Superior temporal gyrus (tissue), 1 donor: ENCODE data around the gene NOTCH1.

ENCODE experiments used
- DNase-seq: peaks from one replicate; pipeline ENCODE4 v3.0.0-alpha.2; 2016; ENCODE audit errors: extremely low spot score

NOTCH1 gene

DNA sequence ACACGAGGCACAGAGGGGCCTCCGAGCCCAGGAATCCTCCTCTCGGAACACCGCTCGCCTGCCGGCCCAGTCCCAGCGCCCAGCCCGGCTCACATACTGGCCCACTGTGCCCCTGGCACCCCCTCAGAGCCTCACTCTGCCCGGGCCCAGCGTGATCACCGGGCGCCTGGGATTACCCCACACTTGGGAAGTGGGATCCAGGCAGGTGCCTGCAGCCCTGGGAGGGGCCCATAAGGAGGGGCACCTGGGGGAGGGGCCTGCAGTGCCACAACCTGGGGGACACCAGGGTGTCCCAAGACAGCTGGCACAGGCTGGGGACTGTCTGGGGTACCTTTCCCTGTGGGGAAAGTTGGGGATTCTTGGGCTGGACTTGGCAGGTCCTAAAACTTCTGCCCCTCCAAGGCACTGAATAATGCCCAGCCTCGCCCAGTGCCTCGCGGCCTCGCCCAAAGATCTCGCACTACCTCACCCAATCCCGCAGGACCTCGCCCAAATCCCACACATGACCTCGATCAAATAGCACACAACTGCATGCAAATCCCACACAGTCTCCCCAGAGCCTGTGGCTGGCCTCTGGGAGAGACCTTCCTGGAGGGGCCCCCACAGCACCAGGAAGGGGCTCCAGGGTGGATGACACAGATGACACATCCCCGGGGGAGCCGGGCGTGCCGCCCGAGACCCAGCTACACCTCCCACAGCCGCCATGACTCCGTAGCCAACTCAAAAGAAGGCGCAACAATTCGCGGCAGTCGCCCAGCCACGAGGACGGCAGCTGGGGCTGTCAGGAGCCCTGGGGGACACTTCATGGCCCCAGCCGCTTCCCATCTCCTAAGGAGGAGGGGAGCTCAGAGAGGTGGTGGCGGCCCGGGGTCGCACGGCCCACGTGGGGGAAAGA, 13.7 kb downstream of the NOTCH1 start:
- no peak for DNase-seq

DNA sequence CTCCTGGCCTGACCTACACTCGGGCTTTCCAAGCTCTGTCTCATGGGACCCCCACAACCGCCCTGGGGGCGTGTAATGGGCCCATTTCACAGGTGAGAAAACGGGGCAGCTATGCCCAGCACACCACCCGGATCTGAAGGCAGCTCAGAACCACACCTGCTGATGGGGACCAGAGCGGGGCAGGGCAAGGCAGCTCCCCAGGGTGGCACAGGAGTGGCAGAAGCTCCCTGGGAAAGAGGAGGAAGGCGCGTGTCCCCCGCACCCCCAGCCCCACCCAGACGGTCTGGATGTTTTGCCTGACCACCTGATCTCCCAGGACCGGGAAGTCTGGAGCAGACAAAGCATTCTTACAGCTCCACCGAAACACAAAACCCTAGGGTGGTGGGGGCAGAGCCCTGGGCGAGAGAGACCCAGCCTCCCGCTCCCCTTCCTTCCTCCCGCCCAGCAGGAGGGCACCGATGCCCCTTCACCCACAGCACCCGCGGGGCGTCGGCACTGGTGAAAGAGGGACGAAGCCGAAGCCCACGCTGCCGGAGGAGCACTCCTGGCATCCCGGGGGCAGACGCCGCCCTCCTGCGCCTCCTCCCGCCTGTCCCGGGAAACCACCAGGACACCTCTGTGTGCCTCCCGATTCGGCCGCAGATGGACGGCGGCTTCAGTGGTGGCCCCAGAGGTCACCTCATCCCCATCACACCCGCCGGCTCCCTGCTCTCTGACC, 14.5 kb downstream of the NOTCH1 start:
- DNase-seq = no peak

DNA sequence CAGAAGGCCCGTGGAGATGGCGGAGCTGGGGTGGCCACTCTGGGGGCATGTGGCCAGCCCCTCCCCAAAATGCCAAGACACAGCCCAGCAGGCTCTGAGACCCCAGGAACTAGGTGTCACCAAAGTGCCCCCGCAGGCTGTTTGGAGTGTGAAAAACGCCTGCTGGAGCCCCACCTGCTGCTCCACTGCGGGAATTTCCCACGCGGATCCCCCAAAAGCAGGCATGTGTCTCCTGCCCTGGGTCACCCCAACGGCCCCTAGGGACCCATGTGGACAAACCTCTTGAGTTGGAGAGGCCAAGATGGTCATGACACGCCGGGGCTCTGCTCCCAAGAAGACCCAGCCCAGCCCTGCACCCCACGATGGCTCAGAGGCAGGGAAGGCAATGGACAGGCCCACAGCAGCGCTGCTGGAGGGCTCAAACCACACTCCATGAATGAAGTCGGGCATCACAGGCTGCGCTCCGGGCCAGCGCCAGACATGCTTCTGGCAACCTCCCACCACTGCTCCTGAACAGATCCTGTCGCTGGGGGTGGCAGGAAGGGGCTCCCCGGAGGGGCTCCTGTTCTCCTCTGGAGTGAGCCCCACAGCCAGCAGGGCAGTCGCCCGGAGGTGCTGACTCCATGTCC, 15.3 kb downstream of the NOTCH1 start:
- DNase-seq = no peak

DNA sequence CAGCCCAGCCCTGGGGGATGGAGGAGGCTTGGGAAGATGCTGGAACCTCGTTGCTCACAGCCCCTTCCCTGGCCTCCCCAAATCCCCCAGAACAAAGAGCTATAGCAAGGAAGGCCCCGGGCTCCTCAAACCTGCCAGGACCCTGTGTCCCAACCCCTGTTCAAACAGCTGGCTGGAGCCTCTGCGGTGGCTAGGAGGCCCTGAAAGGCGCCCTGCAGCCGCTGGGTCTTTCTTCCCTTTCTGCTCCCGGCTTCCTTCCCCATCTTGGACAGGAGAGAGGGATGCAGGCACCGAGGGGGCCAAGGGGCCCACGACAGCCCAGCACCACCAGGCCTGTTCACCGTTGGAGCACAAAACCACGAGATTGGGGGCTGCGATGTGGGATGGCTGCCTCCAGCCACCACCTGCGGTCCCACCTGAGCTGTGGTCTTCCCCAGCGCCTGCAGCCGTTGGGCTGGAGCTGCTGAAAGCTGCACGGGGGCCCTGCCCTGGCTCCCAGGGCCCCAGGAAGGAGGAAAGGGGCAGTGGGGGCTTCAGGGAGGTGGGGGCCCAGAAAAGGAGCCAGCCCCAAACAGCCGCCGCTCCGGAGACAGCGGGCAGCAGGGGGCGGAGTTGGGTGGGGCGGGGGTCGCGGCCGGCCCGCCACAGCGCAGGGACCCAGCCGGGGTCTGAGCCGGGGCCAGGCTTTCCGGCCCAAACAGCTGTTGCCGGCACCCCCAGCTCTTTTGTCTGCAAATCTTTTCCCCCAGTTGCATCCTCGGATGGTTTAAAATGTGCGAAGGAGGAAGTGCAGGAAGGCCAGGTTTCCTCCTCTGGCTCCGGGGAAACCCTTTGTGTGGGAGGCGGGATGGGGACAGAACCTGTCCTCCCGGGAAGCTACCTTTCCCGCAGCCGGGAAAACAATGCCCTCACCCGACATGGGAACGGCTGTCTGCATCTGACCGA, 16.1 kb downstream of the NOTCH1 start:
- DNase-seq = no peak

DNA sequence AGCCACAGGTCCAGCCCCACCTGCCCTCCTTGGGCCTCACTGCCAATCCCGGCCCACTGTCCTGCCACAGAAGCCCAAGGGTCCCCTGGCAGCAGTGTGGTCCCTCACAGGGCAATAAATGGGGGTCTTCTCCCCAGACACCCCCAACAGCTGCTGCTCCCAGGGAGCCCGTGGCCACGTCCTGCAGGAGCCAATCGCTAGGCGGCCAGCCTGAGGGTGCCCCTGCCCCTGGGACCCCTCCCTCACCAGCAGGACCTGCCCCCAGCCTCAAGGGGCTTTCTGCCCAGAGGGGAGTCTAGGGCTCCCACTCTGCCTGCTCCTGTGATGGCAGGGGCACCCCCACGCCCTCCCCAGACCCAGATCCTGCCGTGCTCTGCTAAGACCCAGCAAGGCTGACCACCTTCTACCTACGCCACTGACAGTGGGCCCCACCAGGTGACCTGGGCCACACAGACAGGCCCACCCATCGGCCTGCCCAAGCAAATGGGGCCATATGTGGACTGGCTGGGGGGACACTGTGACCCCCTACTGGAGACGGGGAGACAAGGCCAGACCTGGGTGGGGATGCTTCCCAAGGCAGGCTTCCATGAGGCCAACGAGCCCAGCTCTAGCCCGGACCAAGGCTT, 17.0 kb downstream of the NOTCH1 start:
- DNase-seq = no peak

DNA sequence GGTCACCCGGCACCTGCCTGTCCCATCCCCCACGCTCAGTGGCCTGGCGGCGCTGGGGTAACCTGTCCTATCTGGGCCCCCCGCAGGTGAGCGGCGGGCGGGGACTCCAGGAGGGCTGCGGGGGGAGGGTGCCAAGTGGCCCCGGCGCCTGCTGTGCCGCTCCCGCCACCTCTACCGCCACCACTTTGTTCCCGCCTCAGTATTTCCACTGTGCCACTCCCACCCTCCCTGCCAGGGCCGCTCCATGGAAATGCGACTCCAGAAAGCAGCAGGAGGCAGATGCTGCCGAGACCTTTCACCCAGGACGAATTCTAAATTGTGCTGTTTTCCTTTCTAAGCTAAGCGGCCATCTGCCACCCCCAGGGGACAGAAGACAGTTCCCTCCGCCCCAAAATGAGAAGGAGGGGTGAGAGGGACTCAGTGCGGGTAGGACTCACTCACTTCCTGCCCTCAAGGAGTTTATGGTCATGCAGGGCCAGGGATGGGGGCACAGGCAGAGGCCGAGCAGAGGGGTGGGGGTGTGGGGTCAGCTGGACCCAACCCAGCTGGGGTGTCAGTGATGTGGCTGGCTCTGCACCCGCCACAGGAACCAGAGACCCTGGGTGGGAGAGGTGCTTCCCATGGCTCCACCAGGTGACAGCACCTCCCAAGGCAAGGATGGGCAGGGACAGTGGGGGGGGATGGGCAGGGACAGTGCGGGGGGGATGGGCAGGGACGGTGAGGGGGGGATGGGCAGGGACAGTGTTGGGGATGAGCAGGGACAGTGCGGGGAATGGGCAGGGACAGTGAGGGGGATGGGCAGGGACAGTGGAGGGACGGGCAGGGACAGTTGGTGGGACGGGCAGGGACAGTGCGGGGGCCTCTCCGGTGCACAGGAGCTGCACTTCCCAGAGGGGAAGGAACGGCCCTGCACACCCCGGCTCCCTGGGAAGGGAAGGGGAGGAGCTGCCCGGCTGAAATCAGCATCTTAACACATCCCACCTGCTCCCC, 17.8 kb downstream of the NOTCH1 start:
- no peak for DNase-seq

DNA sequence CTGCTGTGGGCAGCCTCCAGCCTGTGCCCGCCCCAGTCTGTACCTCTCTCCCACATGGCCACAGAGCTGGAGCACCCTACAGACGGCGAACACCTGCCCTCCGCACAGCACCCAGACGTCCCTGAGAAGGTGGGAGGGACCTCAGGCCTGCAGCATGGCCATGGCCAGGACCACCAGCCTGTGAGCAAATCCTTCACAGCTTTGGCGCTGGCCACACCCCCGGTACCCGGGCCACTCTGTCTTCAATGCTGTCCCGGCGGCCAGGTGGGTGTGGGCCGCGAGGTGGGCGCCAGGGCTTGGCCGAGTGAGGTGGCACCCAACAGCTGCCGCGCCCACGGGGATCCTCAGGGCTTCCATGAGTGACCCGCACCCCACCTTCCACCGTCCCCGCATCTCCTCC, 18.7 kb downstream of the NOTCH1 start:
- DNase-seq = no peak

DNA sequence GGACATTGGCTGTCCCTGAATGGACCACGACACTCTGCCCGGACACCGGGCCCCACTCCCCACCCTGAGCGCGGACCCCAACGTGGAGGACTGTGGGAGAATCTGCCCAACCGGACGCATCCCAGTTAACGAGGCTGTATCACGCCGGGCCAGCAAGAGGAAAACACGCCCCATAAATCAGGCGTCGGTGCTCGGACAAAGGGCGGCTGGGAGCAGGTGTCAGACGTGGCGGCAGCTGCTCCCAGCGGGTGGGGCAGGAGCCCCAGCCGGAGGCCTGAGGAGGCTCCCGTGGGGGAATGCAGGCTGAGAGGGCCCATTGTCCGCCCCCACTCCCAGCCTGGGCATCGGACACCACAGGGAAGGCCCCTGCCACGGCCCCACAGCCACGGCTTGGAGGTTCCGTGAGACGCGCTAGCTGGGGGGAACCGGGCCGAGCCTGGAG, 19.2 kb downstream of the NOTCH1 start:
- DNase-seq = peak; percentile 85

DNA sequence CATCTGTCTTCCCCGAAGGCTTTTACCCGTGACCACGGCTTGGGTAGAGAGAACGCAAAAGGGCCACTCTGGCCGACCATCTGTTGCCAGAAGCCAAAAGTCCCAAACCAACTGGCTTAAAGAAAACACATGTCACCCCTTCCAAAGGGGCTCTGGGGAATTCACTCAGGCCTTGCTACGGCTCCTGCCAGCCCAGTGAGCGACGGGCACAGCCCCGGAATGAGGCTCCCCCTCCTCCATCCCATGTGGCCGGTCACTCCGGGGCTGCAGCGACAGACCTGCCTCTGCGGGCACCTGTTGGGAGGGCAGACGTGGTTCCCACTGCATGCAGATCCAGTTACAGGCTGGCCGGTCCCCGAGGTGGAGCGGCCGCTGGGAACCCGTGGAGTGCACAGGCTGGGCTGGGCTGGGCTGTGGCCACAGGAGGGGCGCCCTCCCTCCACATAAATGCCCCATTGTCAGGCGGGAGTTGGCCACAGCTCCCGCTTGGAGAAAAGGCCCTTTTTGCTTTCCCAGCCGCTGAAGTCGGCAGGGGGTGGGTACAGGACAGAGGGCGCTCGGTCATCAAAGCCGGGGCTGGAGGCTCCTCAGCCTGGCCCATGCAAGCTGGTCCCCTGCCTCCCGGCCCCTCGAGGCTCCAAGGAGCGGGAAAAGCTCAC, 19.9 kb downstream of the NOTCH1 start:
- peak; percentile 95 for DNase-seq

DNA sequence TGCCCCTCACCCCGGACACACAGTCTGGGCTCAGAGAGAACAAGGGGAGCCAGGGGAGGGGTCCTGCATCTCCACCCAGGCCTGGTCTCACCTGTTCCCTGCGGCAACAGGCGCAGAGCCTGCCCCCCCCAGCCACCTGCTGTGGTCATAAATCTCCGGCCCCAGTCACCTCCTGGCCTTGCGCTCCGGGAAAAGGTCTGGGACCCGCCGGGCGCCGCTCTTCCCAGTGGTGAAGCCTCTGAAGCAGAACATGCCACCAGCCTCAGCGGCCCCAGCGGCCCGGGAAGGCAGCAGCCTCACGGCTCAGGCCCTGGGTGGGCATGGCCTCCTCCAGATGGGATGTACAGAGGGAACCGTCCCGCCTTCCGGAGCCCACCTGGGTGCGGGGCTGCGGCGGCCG, 20.6 kb downstream of the NOTCH1 start:
- DNase-seq = no peak

DNA sequence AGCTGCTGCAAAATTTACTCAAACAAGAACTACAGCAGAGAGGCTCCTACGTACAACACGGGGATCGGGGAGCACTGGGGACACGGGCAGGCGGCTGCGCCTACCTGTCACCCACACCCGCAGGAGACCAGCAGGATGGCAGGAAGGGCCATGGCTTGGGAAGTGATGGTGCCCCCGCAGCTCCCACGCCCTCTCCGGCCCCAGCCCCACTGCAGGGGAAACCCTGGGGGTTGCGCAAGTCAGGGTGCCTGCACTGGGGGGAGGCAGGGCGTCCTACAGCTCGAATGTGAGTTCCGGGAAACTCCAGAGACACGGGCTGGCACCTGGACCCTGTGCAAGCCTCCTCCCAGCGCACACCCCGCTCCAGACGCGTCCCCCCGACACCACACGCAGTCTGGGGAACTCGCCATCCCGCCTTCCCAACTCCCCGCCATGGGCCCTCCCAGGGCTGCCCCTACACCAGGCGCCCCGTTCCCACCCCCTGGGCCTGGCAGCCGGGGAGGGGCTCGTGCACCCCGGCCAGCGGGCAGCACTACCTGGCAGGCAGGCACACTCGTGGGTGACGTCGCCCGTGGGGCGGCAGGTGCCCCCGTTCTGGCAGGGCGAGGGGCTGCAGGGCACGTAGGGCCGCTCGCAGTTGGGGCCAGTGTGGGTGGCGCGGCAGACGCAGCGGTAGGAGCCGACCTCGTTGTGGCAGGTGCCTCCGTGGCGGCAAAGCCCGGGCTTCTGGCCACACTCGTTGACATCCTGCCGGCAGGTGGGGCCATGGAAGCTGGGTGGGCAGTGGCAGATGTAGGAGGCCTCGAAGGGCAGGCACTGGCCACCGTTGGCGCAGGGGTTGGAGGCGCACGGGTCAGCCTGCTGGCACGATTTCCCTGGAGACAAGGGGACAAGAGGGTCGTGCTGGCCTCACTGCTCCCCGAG, 23.3 kb downstream of the NOTCH1 start:
- no peak for DNase-seq

DNA sequence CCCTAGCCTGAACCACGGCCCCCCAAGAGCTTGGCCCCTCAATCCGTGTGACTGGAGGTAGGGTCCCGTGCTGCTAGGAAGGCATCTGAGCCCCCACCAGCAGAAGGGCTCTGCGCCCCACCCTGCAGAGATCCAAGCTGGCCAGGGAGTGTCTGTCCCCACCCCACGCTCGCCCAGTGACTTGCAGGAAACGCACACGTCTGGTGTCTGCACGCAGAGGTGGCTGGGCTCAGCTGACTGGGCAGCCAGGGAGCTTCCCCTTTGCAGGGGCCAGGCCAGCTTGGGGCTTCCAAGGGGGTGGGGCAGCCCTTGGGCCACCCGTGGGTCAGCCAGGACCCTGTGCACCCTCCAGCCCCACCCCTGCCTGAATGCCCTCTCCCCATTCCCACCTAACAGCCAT, 24.3 kb downstream of the NOTCH1 start:
- DNase-seq = no peak

DNA sequence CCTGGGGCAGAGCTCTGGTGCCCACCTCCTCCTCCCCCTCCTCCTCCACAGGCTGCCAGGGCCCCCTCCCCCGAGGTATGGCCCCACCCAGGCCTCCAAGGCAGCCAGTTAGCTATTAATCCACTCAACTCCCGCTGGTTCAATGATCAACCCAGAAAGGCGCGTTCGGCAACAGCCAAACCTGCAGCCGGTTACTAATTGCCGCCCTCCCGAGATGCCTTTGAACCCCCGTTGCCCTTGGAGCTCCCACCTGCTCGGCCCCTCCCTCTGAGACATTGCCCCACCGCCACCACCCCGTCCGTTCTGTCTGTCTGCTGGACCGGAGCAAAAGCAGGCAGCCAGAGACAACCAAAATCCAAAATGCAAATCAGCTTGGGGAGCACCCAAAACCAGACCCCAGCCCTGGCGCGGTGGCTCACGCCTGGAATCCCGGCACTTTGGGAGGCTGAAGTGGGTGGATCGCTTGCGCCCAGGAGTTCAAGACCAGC, 25.8 kb downstream of the NOTCH1 start:
- DNase-seq = no peak

DNA sequence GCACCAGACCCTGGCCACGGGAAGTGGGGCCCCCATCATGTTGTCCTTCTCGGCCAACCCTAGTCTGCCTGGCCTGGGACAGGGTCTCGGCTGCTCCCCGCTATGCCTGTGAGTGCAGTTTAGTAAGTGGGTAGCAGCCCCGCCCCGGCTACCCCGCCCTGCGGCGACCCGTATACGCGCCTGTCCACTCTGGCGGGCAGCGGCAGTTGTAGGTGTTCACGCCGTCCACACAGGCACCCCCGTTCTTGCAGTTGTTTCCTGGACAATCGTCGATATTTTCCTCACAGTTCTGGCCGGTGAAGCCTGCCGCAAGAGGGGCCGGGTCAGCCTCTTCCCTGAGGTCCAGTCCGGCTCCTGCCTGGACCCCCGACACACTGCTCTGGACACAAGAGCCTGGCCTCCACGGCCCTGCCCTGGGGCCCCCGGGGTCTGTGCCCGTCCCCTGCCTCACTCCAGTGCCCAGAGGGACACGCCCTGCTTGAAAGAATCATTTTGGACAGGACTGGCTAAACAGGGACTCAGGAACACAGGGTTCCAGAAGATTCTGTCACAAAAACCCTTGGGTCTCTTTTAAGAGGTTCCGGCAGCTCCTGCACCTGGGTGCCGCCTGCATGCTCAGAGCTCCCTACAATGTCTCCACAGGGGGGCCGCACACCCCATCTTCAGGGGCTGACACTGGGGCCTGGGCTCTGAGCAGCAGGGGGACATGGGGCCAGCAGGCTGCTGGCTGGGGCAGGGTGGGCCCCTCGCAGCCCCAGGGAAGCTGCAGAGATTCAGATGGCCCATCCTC, 26.4 kb downstream of the NOTCH1 start:
- no peak for DNase-seq

DNA sequence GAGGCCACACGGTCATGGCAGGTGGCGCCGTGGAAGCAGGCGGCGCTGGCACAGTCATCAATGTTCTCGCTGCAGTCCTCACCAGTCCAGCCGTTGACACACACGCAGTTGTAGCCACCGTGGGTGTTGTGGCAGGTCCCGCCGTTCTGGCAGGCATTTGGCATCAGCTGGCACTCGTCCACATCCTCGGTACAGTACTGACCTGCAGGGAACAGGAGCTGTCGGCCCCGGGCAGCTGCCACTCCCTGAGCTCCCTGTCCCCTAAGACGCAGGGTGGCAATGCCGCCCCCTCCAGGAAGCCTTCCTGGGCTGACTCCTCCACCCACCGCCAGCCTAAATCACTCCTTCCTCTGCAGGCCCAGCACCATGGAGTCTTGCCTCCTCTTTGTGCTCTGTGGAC, 27.2 kb downstream of the NOTCH1 start:
- no peak for DNase-seq

DNA sequence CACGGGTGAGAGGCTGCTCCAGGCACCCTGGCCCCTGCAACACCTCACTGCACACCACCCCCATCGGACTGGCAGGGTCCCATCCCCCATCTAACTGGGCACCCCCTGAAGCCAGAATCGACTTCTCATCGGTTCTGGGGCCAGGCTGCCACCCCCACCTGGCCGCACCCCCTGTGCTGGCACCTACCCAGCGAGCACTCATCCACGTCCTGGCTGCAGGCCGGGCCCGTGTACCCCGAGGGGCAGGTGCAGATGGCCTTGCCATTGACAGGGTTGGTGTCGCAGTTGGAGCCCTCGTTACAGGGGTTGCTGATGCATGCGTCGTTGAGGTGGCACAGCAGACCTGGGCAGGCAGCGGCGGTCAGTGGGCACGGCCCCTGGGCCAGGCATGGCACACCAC, 27.9 kb downstream of the NOTCH1 start:
- DNase-seq = no peak
